ENCODE data around the gene LAMTOR2.
"Not testable (repeated sequence)": the region's sequence is repeated elsewhere in the genome, so short reads cannot be mapped to it uniquely, and the experiment has no call there.

The LAMTOR2 gene

DNA sequence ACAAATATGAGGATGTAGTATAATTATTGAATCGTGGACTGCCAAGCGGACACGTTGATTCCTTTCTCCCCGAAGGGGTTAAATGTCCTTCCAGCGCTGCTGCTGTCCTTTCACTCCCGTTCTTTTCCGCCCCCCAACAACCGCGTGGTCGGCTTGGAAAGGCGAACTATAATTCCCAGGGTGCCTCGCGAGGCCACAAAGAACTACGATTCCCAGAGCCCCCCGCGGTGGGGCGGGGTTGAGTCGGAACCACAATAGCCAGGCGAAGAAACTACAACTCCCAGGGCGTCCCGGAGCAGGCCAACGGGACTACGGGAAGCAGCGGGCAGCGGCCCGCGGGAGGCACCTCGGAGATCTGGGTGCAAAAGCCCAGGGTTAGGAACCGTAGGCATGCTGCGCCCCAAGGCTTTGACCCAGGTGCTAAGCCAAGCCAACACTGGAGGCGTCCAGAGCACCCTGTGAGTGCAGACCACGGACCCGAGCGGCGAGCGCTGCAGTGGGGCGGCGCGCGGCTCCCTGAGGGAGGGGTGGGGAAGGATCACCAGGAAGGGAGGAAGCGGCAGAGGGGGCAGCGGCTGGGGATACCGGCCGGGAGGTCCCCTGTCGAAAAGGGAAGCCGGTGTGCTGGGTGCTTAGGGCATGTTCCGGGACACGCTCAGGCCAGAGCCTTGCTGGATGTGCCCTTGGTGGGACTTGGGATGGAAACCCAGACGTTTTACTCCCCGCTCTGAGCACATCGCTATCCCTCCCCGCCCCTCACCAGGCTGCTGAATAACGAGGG lies at the start of gene LAMTOR2:
Gene LAMTOR2, plus strand, starts transcription at position 283 of the 781 bp plus-strand sequence. Its CDS starts 108 bp downstream, at position 391.
- peak; percentile 95 to 98 for DNase-seq (ENCODE audit: low read depth in 2 of 2)

DNA sequence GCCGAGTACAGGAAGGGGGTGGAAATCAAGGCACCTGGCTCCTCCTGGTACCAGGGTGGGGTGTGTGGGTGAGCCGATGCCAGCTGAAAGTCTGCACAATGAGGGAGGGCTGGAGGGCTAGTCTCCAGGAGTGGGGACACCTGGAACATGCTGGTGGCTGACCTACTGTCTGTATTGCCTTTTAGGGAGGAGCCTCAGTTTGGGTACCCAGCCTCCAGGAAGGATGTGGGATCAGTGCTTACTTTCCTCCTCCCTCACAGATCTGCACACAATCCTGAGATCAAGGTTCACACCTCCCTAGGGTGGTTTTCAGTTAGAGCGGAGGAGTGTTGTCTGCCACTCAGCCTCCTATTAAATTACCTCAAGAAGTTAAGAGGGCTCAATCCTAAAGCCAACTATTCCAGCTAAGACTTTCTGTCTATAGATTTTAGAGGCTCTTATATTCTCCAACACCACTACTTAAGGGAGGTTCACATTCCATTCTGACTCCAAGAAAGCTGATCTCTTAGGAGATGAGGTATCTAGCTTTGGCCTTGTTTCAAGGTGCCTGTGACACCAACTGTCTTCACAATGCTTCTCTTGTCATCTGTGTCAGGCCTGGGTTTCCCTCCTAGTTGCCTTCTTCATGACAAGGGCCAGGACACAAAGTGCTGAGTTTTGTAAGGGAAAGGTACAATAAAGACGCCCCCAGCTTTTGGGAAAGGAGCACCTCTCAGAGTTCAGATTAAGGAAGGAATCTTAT lies 49.6 kb upstream of the LAMTOR2 start:
- DNase-seq (ENCODE audit: low read depth in 2 of 2): no peak

DNA sequence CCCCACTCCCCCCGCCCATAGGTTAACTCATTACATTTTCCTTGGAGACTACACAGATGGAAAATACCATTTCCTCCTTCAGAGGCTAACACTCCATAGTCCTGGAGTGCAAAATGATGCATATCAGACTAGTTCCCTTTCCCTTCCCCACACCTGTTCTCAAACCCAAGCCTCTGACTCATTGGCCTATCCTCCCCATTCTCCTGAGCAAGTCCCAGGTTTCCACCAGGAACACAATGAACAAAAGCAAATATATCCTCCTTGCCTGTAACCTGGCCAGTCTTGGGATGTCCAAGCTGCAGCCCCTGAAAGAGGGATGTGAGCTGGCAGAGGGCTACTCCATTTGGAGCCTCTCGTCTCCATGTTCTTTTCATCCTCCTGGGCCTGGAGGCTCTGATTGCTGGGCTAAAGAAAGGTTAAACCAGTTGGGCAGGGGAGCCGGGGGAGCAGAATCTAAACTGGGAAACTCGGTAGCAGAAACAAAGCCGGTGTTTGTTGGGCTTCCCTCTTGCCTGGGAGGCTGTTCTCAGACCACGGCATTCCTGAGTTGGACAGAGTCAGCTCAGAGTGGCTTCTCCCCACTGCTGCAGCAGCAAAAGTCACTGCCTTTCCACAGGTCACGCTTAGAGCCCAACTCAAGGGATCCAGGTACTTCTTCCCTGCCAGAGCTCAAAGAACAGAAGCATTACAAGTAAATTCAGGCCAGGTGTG lies 47.8 kb upstream of the LAMTOR2 start:
- DNase-seq (ENCODE audit: low read depth in 2 of 2): no peak

DNA sequence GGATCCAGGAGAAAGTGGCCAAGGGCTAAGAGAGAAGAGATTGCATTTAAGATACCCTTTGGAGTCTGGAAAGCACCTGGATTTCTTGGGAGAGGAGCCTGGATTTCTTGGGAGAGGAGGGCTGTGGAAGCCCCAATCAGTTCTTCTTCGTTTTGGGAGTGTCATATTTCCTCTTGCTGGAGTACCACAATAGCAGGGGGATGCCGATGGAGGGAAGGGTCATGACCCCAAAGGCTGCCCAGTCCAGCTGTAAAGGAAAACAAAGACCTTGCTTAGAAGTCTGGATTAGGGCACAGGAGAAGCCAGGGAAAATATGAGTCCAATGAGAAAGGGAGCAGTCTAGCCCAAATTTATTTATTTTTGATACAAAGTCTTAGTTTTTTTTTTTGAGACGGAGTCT lies 45.2 kb upstream of the LAMTOR2 start:
- DNase-seq (ENCODE audit: low read depth in 2 of 2): no peak

DNA sequence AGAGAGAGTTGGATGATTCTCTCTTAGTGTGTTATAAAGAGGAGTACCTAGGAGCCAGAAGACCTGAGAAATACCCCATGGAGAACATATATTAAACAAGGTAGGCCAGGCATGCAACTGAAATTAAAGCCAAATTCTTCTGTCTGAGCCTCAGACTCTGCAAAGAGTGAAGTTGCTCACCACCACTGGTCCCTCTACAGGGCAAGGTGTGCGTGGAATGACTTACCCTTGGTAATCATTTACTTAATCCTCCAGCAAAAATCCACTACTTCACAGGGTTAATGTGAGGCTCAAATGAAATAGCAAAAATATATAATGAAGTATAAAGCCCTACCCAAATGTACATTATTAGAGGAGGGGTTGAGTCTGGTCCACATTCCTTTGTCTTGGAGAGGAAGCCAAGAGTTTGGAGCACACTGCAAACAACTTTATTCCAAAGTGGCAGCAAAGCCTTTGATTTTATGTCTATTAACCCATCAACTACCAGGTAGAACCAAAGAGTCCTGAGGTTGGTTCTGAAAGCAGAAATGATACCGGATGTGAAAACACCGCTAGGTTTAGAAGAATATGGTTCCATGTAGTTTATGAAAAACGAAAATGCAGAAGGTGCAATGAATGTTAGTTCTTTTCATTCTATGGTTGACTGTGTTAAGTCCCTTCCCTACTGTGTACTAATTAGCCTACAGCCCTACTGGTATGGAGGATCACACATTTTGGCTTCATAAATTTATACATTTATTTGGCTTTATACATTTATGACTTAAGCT lies 42.3 kb upstream of the LAMTOR2 start:
- DNase-seq (ENCODE audit: low read depth in 2 of 2): no peak

DNA sequence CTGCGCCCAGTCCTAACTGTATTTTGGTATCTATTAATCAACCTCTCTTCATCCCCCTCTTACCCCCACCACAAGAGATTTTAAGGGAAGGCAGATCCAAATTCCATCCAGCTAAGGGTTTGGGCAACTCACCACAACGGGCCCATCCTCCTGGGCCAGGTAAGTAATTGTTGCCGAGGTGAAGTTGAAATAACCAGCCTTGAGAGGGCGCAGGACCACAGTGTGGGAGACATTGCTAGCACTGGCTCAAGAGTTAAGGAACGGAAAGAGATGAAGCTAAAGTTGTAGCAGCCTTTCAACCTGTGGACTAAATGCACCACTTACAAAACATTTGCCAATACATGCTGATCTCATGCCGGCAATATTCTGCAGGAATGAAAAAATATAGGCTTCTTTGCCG lies 39.8 kb upstream of the LAMTOR2 start:
- DNase-seq (ENCODE audit: low read depth in 2 of 2): no peak

DNA sequence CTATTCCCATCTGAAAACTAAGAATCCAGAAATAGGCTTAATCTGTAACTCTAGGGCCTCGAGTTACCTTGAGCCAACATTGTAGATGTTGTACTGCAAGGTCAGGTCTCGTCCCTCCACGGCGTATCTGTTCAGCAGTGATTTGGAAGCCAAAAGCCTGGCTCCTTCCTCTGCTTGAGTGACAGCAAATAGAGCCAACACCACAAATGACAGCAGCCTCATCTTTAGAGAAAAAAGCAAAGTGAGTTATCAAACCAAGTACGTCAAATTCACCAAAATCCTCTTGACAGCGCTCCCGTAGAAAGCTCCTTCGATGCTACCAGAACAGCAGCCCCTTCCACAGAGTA lies 34.7 kb upstream of the LAMTOR2 start:
- DNase-seq (ENCODE audit: low read depth in 2 of 2): no peak

DNA sequence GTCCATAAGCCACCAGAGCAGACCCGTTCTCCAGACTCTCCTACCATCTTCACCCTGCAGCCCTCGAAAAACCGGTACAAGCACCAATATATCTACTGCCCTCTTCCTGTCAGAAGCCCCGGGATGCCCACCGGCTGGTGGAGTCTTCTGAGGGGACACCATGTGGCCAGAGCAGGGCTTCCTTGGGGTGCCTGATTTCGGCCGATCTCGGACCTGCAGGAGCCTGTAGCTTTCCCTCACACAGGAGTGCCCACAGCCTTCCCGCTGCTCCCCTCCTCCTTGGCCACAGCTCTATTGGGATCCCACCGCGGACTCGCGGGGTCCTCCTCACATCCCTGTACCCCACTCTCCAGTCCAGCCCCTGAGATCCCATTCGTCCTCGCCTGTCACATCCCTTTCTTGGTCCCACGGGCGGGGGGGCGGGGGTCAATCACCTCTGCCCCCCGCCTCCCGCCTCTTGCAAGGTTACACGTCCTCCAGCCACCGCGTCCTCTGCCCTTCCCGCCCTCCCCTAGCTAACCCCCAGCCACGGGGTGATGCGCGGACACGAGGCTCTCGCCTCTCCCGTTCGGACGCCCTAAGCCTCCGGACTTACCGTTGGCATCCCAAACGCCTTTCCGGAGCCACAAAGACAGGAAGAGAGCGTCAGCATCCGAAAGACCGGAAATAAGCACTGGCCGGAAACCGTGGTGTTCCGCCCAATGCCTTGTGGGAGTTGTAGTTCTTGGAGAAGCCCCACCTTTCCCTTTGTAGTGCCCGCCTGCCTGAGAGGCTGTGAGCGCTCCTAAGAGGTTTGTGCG lies 34.1 kb upstream of the LAMTOR2 start, which contains the start of gene SSR2:
Gene SSR2, minus strand, starts transcription at position 659 of the 800 bp plus-strand sequence. CDS start 784 bp downstream, outside the sequence.
- DNase-seq (ENCODE audit: low read depth in 2 of 2): peak; percentile 66 to 81

DNA sequence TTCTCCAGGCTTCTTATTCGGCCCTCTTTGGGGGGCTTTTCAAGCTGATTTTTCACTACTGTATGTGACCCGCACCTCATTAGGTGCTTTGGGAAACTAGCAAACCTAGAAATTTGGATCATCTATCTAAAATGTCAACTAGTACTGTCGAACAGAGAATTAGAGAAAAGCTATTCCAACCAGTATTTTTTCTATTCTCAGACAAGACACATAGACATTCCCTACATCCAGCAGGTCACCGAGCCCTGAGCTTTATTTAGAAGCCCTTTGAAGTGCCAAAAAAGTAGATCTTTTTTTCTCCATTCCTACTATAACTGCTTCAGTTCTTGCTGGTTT lies 33.5 kb upstream of the LAMTOR2 start:
- DNase-seq (ENCODE audit: low read depth in 2 of 2): no peak

DNA sequence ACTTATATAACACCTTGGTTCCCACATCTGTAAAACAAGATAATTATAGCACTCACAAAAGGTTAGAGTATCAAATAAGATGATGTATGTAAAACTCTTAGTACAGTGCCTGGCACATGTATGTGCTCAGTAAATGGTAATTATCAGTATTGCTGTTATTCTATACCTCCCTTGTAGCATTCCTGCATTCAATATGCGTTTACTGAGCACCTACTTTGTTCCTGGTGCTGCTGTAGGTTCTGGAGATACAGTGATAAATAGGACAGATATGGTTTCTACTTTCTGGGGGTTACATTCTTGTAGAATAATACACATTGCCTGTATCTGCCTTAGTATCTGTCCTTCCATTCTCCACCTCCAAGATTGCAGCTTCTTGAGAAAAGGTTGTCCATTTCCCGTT lies 32.6 kb upstream of the LAMTOR2 start:
- no peak for DNase-seq (ENCODE audit: low read depth in 2 of 2)

DNA sequence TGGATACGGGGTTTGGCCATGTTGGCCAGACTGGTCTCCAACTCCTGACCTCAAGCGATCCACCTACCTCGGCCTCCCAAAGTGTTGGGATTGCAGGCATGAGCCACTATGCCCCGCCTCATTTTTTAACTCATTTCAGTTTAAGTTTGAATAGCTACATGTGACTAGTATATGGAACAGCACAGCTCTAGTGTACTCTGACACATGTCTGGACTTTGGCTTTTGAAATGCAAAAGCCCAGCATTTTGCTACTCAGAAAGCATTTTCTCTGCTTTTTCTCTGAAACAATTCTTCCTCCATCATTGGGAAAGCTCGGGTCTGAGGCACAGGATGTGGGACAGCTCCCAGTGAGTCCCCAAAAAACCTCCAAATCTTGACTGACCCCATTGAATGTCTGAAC lies 29.8 kb upstream of the LAMTOR2 start:
- no peak for DNase-seq (ENCODE audit: low read depth in 2 of 2)

DNA sequence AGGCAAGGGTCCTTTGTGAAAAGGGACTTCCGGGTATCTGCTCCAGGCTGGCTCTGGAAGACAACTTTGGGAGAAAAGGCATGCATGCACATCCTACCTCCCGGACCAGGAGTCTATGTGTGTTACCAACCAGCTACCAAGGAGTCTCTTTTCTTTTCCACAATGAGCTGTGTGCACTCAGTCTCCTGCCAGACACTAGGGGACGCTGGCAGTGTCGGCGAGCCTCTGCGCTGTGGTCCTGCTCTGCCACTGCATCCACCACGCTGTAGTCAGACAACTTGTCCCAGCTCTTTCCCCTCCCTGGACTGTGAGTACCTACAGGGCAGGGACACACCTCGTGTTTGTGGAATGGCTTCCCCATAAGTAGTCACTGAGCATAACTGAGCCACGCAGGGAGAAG lies 28.7 kb upstream of the LAMTOR2 start:
- peak in 1 of 2 donors; percentile 26 for DNase-seq (ENCODE audit: low read depth in 2 of 2)

DNA sequence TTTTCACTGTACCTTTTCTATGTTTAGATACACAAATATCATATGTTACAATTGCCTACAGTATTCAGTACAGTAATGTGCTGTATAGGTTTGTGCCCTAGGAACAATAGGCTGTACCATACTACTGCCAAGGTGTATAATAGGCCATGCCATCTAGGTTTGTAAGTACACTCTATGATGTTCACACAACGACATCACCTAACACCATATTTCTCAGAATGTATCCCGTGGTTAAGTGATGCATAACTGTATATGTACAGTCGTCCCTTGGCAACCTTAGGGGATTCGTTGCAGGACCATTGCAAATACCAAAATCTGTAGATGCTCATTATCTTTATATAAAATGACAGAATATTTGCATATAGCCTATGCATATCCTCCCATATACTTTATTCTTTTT lies 28.0 kb upstream of the LAMTOR2 start:
- DNase-seq (ENCODE audit: low read depth in 2 of 2): no peak

DNA sequence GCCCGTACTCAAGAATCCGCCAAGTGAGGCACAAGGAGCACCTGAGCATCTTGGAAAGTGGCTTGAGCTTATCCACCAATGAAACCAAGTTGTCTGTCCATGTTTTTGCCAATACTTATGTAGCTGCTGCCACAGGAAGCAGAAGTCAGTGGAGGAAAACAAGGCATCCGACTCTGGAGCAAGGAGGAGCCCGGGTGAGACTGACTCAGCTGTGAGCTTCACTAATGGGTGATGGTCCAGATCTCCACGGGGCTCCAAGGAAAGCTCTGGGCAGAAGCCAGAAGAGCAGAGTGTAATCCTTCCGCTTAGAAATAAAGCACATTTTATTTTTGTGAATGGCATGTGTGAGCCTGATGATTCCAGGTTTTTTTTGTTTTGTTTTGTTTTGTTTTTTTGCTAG lies 21.6 kb upstream of the LAMTOR2 start:
- DNase-seq (ENCODE audit: low read depth in 2 of 2): no peak

DNA sequence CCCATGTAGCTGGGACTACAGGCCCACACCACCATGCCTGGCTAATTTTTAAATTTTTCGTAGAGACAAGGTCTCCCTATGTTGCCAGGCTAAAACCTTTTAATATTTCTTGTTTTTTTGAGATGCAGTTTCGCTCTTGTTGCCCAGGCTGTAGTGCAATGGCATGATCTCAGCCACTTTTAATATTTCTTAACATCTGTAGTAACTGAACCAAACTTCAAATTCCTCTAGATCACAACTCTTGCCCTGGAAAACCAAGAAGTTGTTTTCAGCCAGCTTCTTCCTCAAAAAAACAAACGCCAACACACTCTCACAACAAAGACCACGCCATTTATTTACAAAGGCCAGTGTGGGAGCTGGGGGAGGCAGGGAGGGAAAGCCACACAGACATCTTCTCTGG lies 19.6 kb upstream of the LAMTOR2 start:
- not testable (repeated sequence) for DNase-seq (ENCODE audit: low read depth in 2 of 2)

DNA sequence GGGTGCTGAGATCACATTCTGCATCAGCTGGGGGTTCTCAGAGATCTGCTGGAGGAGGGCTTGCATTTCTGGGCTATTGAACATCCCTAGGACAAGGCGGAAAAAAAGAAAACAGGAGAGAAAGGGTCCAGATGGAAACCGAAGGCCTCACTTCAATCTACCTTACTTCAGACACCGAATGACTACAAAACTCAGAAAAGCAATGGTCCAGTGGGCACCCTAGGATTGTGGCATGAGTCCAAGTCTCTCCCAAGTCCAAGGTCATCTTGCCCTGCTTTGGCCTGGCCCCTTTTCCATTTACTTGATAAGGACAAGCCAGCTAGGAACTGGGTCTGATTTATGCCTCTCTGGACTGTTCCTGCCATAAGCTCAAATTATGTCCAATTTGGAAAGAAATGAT lies 11.8 kb upstream of the LAMTOR2 start:
- no peak for DNase-seq (ENCODE audit: low read depth in 2 of 2)

DNA sequence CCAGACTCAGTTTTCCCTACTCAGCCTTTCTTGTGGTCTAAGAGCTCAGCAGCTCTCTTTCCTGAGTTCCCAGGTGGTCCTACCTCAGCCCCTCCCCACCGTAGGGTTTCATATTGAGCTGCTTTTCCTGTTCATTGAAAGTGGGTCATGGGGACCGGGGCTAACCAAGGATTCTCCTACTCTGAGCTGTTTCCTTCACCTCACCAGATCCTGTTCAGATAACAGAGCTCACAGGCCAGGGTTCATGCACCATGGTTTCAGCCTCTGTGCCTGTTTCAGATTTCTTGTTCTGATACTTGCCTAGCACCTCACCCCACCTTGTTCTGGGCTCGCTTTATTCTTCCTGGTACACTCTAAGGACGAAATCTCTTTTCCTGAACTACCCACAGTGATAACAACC lies 9.5 kb upstream of the LAMTOR2 start:
- DNase-seq (ENCODE audit: low read depth in 2 of 2): no peak

DNA sequence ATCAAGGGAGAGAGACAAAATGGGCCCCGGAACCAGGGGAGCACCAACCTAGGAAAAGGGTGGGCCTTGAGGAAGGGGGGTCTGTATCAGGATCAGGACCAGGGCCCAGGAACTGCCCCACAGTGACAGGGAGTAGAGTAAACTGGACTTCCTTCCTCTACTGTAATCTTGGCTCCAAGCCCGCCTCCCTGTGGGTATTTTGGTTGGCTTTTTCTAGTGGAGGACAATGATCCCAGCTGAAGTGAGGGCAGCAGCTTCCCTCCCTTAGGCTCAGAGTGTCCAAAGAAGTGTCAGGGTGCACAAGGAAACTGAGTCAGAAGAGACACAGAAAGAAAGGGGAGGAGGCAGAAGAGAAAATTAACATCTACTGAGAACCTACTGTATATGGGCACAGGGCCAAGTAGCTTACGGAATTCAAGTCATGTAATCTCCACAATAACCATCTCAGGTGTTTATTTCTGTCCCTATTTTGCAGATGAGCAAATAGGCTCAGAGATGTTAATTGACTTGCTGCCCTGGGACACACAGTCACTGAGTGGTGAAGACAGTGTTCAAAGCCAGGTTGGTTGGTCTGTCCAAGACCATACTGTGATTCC lies 5.8 kb upstream of the LAMTOR2 start:
- no peak for DNase-seq (ENCODE audit: low read depth in 2 of 2)

DNA sequence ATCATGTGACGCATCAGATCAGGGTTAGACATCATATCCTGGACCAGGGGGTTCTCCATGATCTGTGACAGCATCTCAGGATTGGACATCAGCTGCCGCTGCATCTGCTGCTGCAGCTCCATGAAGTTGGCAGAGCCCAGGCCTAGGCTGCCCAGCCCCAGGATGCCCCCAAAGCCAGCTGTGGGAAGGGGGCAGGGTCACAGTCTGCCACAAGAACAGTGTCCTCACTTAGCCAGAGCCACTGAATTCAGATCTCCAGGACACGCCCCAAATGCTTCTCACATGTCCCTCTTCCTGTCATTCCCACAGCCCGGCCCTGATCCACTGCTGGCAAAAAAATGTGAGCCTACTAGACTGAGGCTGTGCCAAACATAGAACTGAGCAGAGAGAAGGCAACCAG lies 4.2 kb upstream of the LAMTOR2 start:
- no peak for DNase-seq (ENCODE audit: low read depth in 2 of 2)

DNA sequence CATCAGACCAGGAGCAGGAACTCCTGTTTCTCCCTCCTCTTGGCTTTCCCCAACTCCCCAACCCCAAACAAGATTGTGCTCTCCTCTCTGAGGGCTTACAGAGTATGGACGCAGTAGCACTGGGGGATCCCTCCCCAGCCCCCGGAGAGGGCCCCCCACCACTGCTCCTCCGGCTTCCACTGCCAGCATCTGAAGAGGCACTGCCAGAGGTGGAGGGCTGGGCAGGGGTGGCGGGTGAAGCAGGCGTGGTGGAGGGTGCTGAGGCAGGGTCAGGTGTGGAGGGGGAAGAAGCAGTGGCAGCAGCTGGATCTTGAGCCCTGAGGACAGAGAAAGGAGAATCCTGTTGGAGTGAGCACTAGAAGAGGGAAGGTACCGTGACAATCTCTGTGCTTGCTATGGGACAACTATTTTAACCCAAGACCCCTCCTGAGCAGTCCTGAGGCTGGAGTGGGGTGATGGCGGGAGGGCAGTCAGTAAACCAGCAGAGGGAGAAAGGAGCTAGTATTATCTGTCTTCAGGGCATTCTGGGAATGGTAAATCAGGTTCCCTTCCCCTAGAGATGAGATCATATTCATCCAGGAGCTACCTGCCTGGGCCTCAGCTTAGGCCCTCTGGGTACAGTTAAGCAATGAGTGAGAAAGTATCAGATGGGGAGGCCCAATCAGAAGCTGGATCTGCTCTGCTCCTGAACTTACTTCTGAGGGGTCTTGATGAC lies 3.4 kb upstream of the LAMTOR2 start:
- DNase-seq (ENCODE audit: low read depth in 2 of 2): no peak
